HepG2 (cell line): ENCODE data around the gene MSI2. TPM values are rescaled to one million over a fixed set of nuclear protein-coding genes. Genes with fewer than 3 reads are reported as not detected.

Source experiments
- CCAR2 ChIP-seq: fragments of 200-400 bp; formaldehyde crosslinking; optimal IDR thresholded peaks from 2 replicates; pipeline ENCODE3; 2018; ENCODE audit warnings: low read depth, mild to moderate bottlenecking, low read length, moderate library complexity
- DNMT1 ChIP-seq: sonication (generic); formaldehyde crosslinking; IDR thresholded peaks from 2 replicates; pipeline ENCODE4 v1.5.1; 2020; ENCODE audit warnings: mild to moderate bottlenecking, missing genetic modification reagents
- KDM5B ChIP-seq: sonication (generic); formaldehyde crosslinking; IDR thresholded peaks from 2 replicates; pipeline ENCODE4 v1.4.0; 2020; ENCODE audit warnings: missing genetic modification reagents, mild to moderate bottlenecking, borderline replicate concordance
- NFE2L2 ChIP-seq: fragments of 150-350 bp; IDR thresholded peaks from 2 replicates; pipeline ENCODE4 v1.6.1; 2014; ENCODE audit warnings: low read length
- SAP130 ChIP-seq: IDR thresholded peaks from 2 replicates; pipeline ENCODE4 v1.6.1; 2016; ENCODE audit warnings: low read depth
- TP53 ChIP-seq: sonication (generic); formaldehyde crosslinking; conservative IDR thresholded peaks from 2 replicates; pipeline ENCODE4 v1.4.0; 2020; ENCODE audit warnings: missing genetic modification reagents
- ZBTB8A ChIP-seq: sonication (generic); formaldehyde crosslinking; IDR thresholded peaks from 2 replicates; pipeline ENCODE4 v1.4.0; 2020; ENCODE audit warnings: mild to moderate bottlenecking, low read depth, missing genetic modification reagents, borderline replicate concordance
- ZFP41 ChIP-seq: sonication (generic); formaldehyde crosslinking; IDR thresholded peaks from 2 replicates; pipeline ENCODE4 v1.4.0; 2020; ENCODE audit warnings: mild to moderate bottlenecking, missing genetic modification reagents, borderline replicate concordance
- ZNF138 ChIP-seq: sonication (generic); formaldehyde crosslinking; IDR thresholded peaks from 2 replicates; pipeline ENCODE4 v1.5.0; 2020; ENCODE audit warnings: mild to moderate bottlenecking, low read depth, missing genetic modification reagents
- ZNF775 ChIP-seq: sonication (generic); formaldehyde crosslinking; IDR thresholded peaks from 2 replicates; pipeline ENCODE4 v1.4.0; 2020; ENCODE audit warnings: missing genetic modification reagents, mild to moderate bottlenecking, moderate library complexity, borderline replicate concordance
- ZNF878 ChIP-seq: sonication (generic); formaldehyde crosslinking; IDR thresholded peaks from 2 replicates; pipeline ENCODE4 v1.8.1; 2023; ENCODE audit warnings: mild to moderate bottlenecking, missing genetic modification reagents, moderate library complexity
- polyA plus RNA-seq, 8 experiments: library from polyadenylated mRNA; depleted of rRNA in 3 of 8; stranded (reverse) in 7 of 8; unstranded in 1 of 8; fragments of >200 nt; fragmentation: Illumina TruSeq in 4 of 8; extraction: Trizol in 4 of 8; gene quantifications; 2 replicates each; pipeline versions ENCODE4 v1.2.1 to v1.2.3, GENCODE V29; 2011 to 2016; ENCODE audit warnings: low read depth in 4 of 8, missing spikeins in 1 of 8, mixed read lengths in 1 of 8; ENCODE audit not compliant: insufficient read depth in 1 of 8
- total RNA-seq, 5 experiments: library from RNA; depleted of rRNA; stranded (reverse); fragments of >200 nt; fragmentation: Illumina TruSeq; extraction: Trizol; gene quantifications; 2 replicates each; pipeline ENCODE4 v1.2.3, GENCODE V29; 2016; ENCODE audit warnings: low read depth in 1 of 5
- TF ChIP-seq, protein P1 (sequence below): sonication (generic); formaldehyde crosslinking; conservative IDR thresholded peaks from 2 replicates; pipeline ENCODE4 v1.4.0; 2020; ENCODE audit warnings: mild to moderate bottlenecking, missing genetic modification reagents, moderate library complexity
- TF ChIP-seq, protein P2 (sequence below): IDR thresholded peaks from 2 replicates; pipeline ENCODE4 v1.6.1; 2018; ENCODE audit warnings: missing genetic modification reagents, mild to moderate bottlenecking, missing compliant biosample characterization
- TF ChIP-seq, protein P3 (sequence below): IDR thresholded peaks from 2 replicates; pipeline ENCODE4 v1.6.1; 2012; ENCODE audit warnings: low read depth, low read length, improper control_type of control experiment
- TF ChIP-seq, protein P4 (sequence below): sonication (generic); formaldehyde crosslinking; IDR thresholded peaks from 2 replicates; pipeline ENCODE4 v1.5.1; 2020; ENCODE audit warnings: mild to moderate bottlenecking, missing genetic modification reagents, borderline replicate concordance

The MSI2 gene
- total and polyA plus RNA-seq, 2 of the 13 experiments (the other 11 are each of a cell fraction or from before 2014, with no cell fraction given): 77.5 to 78.4 TPM

DNA sequence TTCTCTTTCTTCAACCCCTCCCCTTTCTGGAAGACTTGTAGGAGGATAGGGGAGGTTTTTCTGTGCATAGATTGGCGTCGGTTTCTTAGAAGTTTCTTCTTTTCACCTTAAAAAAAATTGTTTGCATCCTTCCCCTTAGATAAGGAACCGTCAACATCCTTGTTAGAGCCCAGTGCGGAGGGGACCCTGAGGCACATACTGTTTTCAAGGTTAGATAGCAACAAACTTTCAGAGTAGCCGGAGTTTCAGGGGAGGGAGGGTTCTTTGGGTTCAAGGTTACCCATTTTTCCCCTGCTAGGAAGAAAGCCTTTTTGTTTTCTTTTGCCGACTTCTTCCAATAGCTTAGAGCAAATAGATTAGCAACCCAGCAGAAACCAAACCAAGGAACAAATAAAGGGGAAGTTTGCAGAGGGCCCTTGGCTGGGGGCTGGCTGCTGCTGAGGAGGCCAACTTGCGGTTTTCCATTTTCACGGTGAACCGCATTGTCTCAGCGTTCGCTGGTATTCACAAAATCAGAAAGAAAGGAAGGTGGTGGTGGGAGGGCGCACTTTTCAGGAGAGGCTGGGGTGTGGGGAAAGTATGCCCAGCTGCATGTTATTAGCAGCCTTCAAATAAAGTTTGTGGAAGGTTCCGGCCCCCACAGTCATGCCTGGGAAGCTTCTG is 28.8 kb downstream of the MSI2 start (continued):
- TF ChIP-seq, protein P1, sequence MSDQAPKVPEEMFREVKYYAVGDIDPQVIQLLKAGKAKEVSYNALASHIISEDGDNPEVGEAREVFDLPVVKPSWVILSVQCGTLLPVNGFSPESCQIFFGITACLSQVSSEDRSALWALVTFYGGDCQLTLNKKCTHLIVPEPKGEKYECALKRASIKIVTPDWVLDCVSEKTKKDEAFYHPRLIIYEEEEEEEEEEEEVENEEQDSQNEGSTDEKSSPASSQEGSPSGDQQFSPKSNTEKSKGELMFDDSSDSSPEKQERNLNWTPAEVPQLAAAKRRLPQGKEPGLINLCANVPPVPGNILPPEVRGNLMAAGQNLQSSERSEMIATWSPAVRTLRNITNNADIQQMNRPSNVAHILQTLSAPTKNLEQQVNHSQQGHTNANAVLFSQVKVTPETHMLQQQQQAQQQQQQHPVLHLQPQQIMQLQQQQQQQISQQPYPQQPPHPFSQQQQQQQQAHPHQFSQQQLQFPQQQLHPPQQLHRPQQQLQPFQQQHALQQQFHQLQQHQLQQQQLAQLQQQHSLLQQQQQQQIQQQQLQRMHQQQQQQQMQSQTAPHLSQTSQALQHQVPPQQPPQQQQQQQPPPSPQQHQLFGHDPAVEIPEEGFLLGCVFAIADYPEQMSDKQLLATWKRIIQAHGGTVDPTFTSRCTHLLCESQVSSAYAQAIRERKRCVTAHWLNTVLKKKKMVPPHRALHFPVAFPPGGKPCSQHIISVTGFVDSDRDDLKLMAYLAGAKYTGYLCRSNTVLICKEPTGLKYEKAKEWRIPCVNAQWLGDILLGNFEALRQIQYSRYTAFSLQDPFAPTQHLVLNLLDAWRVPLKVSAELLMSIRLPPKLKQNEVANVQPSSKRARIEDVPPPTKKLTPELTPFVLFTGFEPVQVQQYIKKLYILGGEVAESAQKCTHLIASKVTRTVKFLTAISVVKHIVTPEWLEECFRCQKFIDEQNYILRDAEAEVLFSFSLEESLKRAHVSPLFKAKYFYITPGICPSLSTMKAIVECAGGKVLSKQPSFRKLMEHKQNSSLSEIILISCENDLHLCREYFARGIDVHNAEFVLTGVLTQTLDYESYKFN (CRISPR knock-in tag): peak; percentile 82
- TF ChIP-seq ZNF775 (no peak), SAP130 (CRISPR knock-in tag) (peak; percentile 42), CCAR2 (no peak), ZFP41 (no peak), NFE2L2 (no peak), TP53 (CRISPR knock-in tag) (no peak), ZNF878 (CRISPR knock-in tag) (peak; percentile 52; the same call in 1 of the 2 replicates), DNMT1 (CRISPR knock-in tag) (no peak), KDM5B (no peak), ZBTB8A (CRISPR knock-in tag) (no peak), ZNF138 (no peak)
- TF ChIP-seq, protein P2, sequence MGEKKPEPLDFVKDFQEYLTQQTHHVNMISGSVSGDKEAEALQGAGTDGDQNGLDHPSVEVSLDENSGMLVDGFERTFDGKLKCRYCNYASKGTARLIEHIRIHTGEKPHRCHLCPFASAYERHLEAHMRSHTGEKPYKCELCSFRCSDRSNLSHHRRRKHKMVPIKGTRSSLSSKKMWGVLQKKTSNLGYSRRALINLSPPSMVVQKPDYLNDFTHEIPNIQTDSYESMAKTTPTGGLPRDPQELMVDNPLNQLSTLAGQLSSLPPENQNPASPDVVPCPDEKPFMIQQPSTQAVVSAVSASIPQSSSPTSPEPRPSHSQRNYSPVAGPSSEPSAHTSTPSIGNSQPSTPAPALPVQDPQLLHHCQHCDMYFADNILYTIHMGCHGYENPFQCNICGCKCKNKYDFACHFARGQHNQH (CRISPR knock-in tag): 0 out of 2 replicates have a peak, but pooled peaks have one; percentile 23
- TF ChIP-seq, protein P3, sequence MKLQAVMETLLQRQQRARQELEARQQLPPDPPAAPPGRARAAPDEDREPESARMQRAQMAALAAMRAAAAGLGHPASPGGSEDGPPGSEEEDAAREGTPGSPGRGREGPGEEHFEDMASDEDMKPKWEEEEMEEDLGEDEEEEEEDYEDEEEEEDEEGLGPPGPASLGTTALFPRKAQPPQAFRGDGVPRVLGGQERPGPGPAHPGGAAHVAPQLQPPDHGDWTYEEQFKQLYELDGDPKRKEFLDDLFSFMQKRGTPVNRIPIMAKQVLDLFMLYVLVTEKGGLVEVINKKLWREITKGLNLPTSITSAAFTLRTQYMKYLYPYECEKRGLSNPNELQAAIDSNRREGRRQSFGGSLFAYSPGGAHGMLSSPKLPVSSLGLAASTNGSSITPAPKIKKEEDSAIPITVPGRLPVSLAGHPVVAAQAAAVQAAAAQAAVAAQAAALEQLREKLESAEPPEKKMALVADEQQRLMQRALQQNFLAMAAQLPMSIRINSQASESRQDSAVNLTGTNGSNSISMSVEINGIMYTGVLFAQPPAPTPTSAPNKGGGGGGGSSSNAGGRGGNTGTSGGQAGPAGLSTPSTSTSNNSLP: no peak
- TF ChIP-seq, protein P4, sequence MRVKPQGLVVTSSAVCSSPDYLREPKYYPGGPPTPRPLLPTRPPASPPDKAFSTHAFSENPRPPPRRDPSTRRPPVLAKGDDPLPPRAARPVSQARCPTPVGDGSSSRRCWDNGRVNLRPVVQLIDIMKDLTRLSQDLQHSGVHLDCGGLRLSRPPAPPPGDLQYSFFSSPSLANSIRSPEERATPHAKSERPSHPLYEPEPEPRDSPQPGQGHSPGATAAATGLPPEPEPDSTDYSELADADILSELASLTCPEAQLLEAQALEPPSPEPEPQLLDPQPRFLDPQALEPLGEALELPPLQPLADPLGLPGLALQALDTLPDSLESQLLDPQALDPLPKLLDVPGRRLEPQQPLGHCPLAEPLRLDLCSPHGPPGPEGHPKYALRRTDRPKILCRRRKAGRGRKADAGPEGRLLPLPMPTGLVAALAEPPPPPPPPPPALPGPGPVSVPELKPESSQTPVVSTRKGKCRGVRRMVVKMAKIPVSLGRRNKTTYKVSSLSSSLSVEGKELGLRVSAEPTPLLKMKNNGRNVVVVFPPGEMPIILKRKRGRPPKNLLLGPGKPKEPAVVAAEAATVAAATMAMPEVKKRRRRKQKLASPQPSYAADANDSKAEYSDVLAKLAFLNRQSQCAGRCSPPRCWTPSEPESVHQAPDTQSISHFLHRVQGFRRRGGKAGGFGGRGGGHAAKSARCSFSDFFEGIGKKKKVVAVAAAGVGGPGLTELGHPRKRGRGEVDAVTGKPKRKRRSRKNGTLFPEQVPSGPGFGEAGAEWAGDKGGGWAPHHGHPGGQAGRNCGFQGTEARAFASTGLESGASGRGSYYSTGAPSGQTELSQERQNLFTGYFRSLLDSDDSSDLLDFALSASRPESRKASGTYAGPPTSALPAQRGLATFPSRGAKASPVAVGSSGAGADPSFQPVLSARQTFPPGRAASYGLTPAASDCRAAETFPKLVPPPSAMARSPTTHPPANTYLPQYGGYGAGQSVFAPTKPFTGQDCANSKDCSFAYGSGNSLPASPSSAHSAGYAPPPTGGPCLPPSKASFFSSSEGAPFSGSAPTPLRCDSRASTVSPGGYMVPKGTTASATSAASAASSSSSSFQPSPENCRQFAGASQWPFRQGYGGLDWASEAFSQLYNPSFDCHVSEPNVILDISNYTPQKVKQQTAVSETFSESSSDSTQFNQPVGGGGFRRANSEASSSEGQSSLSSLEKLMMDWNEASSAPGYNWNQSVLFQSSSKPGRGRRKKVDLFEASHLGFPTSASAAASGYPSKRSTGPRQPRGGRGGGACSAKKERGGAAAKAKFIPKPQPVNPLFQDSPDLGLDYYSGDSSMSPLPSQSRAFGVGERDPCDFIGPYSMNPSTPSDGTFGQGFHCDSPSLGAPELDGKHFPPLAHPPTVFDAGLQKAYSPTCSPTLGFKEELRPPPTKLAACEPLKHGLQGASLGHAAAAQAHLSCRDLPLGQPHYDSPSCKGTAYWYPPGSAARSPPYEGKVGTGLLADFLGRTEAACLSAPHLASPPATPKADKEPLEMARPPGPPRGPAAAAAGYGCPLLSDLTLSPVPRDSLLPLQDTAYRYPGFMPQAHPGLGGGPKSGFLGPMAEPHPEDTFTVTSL (CRISPR knock-in tag): peak; percentile 57; the same call in 1 of the 2 replicates
